Stimulated activated naive CD8-positive, alpha-beta T cell treated with anti-CD3 and anti-CD28 coated beads, Interleukin-15, amount 100 ng/mL, for 72 hours (primary cell): ENCODE measurements around the gene NEB.
"Not testable (repeated sequence)": the region's sequence is repeated elsewhere in the genome, so short reads cannot be mapped to it uniquely, and the experiment has no call there.

Source experiments
- ATAC-seq: fragments of 150-1000 bp; cut with Tn5 transposase; 2 replicates; pipeline ENCODE4 v1.10.0; 2021; ENCODE audit warnings: mild to moderate bottlenecking, moderate library complexity
- DNase-seq, 2 donors: peaks; one replicate each; pipeline ENCODE4 v3.0.0; 2021 to 2022
- H3K27ac Mint-ChIP-seq, 2 donors: one replicate each; pipeline ENCODE4 v1.8.0; 2022; ENCODE audit warnings: mild to moderate bottlenecking in 2 of 2, mixed read lengths in 2 of 2, moderate library complexity in 2 of 2
- H3K27me3 Mint-ChIP-seq: one replicate; pipeline ENCODE4 v1.8.0; 2022; ENCODE audit warnings: mixed read lengths
- H3K4me1 Mint-ChIP-seq: one replicate; pipeline ENCODE4 v1.8.0; 2022; ENCODE audit warnings: mild to moderate bottlenecking, mixed read lengths
- H3K4me3 Mint-ChIP-seq, 2 donors: one replicate each; pipeline ENCODE4 v1.8.0; 2022; ENCODE audit warnings: mild to moderate bottlenecking in 2 of 2, mixed read lengths in 2 of 2, moderate library complexity in 1 of 2
- H3K9me3 Mint-ChIP-seq, 2 donors: one replicate each; pipeline ENCODE4 v1.8.0; 2022; ENCODE audit warnings: mixed read lengths in 2 of 2

Gene NEB

DNA sequence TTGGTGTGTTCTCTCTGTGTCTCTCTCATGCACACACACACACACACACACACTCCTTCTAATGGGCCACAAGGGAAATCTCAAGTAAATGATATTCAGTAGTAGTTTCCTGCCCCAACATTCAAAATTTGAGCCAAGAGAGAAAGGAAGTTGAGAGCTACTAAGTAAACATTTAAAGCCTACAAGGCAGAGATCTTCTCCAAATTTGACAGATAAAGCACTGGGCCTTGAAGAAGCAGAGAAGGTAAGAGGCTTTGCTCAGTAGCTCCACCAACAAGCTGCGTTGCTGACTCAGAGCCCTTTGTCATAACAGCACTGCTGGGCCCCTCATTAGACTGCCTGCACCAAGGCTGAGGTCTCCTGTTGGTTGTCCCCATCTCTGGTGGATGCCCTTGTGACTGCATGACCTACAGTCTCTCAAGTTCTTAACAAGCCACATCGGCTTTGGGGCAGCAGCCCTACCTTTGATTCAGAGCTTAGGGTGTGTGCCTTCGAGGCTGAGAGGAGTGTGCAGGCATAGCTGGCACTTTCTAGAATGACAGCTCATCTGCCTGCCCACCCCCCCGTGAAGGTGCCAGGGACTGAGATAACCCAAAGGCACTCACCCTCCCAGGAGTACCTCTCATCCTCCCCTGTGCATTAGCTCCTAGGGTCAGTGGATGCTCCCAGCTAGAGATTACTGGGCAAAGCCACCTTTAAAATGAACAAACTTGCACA, 32.3 kb upstream of the NEB start:
- Mint-ChIP-seq H3K27ac (no peak overlapping the region), H3K4me3 (no peak overlapping the region), H3K9me3 (peaks cover 8 to 10% of the 10 kb centered on the region in 2 donors), H3K27me3 (no peaks in the 10 kb centered on the region), H3K4me1 (no peaks in the 10 kb centered on the region)
- peak; percentile 74 for ATAC-seq
- DNase-seq, result peak in 1 of 2 donors; percentile 12

- no peak overlapping the region for H3K27ac Mint-ChIP-seq
- H3K27me3 Mint-ChIP-seq, result no peaks in the 10 kb centered on the region
- DNase-seq (no peak), ATAC-seq (peak; percentile 12)
- no peak overlapping the region for H3K4me3 Mint-ChIP-seq
- H3K4me1 Mint-ChIP-seq, result no peaks in the 10 kb centered on the region
- peaks cover 8 to 10% of the 10 kb centered on the region in 2 donors for H3K9me3 Mint-ChIP-seq
Measured at GRCh38 chr2:151765760-151766410, 31.6 kb upstream of the NEB start.

DNA sequence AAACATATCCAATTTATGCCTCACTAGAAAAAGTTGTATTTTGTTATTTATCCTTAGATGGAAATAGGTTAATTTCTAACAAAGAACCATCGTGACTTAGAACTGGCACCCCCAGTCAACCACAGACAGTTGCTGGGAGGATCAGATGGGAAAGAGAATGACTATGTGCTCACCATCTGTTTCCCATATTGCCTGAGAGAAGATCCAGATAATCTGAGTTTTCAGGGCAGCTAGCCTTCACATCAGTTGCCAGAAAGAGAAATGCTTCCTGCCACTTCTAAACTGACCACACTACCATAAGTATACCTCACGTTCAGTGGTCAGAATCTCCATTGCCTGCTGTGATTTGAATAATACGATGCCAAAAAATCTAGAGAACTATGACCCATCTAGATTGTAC, 28.4 kb upstream of the NEB start:
- H3K27ac Mint-ChIP-seq, result no peak overlapping the region

GRCh38 chr2:151761687-151762086, 27.4 kb upstream of the NEB start:
- Mint-ChIP-seq H3K9me3 (no peaks in the 10 kb centered on the region), H3K27ac (no peak overlapping the region), H3K4me3 (no peak overlapping the region), H3K4me1 (no peaks in the 10 kb centered on the region), H3K27me3 (no peaks in the 10 kb centered on the region)
- DNase-seq (no peak), ATAC-seq (no peak)

More for the DNA sequence above, 28.4 kb upstream of the NEB start:
- H3K4me3 Mint-ChIP-seq, result no peak overlapping the region
- ATAC-seq, result no peak
- H3K27me3 Mint-ChIP-seq, result no peaks in the 10 kb centered on the region
- H3K9me3 Mint-ChIP-seq, result no peaks in the 10 kb centered on the region
- no peak for DNase-seq
- H3K4me1 Mint-ChIP-seq, result no peaks in the 10 kb centered on the region

GRCh38 chr2:151761193-151761592, 26.9 kb upstream of the NEB start:
- Mint-ChIP-seq H3K4me1 (no peaks in the 10 kb centered on the region), H3K9me3 (no peaks in the 10 kb centered on the region), H3K27ac (no peak overlapping the region), H3K27me3 (no peaks in the 10 kb centered on the region), H3K4me3 (no peak overlapping the region)
- DNase-seq (no peak), ATAC-seq (no peak)

GRCh38 chr2:151760139-151760650, 25.9 kb upstream of the NEB start:
- Mint-ChIP-seq H3K27ac (peak overlapping the region; percentile 3), H3K4me1 (no peaks in the 10 kb centered on the region), H3K27me3 (no peaks in the 10 kb centered on the region), H3K9me3 (no peaks in the 10 kb centered on the region), H3K4me3 (no peak overlapping the region)
- ATAC-seq (no peak), DNase-seq (no peak)

GRCh38 chr2:151758744-151759143, 24.5 kb upstream of the NEB start:
- DNase-seq, result no peak
- Mint-ChIP-seq H3K4me1 (no peaks in the 10 kb centered on the region), H3K27ac (no peak overlapping the region), H3K9me3 (no peaks in the 10 kb centered on the region), H3K27me3 (no peaks in the 10 kb centered on the region), H3K4me3 (no peak overlapping the region)
- ATAC-seq, result no peak

- ATAC-seq (no peak), DNase-seq (no peak)
- Mint-ChIP-seq H3K4me1 (no peaks in the 10 kb centered on the region), H3K27ac (no peak overlapping the region), H3K27me3 (no peaks in the 10 kb centered on the region), H3K9me3 (no peaks in the 10 kb centered on the region), H3K4me3 (no peak overlapping the region)
Measured at GRCh38 chr2:151757861-151758260, 23.6 kb upstream of the NEB start.

DNA sequence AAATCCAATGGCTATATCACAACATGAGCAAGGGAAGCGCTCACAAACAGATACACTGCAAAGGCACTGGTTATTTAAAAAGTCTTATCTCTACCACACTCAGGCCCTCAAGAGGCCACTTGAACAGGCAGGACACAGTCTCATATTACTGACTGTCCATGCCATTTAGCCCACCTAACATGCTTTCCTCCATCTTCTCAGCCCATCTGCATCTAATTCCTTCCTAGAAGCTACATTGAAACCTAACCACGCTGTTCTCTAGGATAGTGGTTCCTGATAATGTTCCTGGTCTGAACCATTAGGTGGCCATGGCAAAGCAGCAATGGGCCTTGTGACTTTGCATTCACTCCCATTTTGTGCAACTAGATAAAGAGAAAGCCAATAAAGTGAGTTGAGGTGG, 22.5 kb upstream of the NEB start:
- ATAC-seq (no peak), DNase-seq (no peak)
- Mint-ChIP-seq H3K4me3 (no peak overlapping the region), H3K9me3 (no peaks in the 10 kb centered on the region), H3K27ac (no peak overlapping the region), H3K4me1 (no peaks in the 10 kb centered on the region), H3K27me3 (no peaks in the 10 kb centered on the region)

DNA sequence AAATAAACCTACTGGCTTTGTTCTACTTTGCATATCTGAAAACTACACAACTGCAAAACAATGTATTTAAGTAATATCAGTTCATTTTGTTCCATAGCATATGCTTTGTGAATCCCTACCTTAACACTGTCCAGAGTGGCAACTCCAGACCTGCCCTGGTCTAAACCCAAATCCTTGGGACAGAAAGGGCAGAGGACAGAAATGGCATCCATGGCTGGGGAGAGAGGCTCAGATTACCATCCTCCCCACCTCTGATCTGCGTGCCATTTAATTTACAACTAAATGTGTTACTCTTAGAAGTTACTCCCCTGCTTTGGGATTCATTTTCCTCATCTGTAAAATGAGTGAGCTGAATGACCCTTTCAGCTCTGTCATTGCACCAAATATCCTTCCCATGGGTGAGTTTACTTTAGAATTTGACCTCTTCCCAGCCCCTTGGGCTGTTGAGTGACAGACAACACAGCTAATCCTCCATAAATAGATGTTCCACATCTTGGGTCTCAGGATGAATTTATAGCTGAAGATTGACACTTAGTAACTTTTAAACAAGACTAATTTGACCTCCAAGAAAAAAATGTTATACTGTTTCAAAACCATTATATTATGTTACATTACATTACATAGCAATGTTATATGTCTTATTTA, 20.1 kb upstream of the NEB start:
- Mint-ChIP-seq H3K9me3 (no peaks in the 10 kb centered on the region), H3K4me1 (no peaks in the 10 kb centered on the region), H3K4me3 (no peak overlapping the region), H3K27me3 (no peaks in the 10 kb centered on the region), H3K27ac (no peak overlapping the region)
- no peak for DNase-seq
- ATAC-seq, result no peak

- Mint-ChIP-seq H3K27ac (no peak overlapping the region), H3K4me3 (no peak overlapping the region), H3K27me3 (no peaks in the 10 kb centered on the region), H3K9me3 (no peaks in the 10 kb centered on the region), H3K4me1 (no peaks in the 10 kb centered on the region)
- no peak for DNase-seq
- no peak for ATAC-seq
Measured at GRCh38 chr2:151753540-151753939, 19.3 kb upstream of the NEB start.

DNA sequence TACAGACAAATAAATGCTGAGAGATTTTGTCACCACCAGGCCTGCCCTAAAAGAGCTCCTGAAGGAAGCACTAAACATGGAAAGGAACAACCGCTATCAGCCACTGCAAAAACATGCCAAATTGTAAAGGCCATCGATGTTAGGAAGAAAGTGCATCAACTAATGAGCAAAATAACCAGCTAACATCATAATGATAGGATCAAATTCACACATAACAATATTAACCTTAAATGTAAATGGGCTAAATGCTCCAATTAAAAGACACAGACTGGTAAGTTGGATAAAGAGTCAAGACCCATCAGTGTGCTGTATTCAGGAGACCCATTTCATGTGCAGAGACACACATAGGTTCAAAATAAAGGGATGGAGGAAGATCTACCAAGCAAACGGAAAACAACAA, 11.0 kb upstream of the NEB start:
- H3K4me3 Mint-ChIP-seq, H3K4me1 Mint-ChIP-seq, H3K27me3 Mint-ChIP-seq, ATAC-seq, DNase-seq, H3K27ac Mint-ChIP-seq: not testable (repeated sequence)
- peaks cover 15 to 17% of the 10 kb centered on the region in 2 donors for H3K9me3 Mint-ChIP-seq

DNA sequence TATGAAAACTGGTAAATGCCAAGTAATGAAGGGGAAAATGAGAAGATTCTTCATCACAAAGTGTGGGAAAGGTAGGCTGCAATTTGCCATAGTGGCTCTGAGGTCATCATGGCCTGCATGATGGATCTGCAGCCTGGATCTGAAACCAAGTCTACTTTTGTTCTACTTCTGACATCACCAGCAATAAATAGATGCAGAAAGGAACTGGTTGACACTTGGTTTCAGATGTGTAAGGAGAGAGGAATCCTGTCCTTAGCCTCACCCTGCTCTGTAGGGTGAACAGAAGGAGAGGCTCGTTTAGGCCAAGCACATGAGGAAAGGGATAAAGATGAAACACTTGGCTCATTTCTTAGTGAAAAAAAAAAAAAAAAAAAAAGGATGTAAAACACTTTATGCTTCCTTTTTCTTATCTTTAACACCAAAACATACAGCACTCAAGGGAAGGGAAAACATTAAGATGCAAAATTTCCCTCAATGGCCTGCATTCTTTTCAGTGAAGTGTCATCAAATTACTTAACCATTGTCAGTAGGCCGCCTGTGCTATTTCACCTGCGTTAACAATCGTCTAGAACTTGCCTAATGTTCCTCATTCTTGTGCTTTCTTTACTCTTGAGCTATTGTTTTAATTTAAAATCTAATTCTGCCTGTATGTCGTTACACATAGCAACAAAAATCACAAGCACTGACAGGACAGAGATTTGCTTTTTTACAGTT, 3.9 kb downstream of the NEB start:
- Mint-ChIP-seq H3K4me3 (no peak overlapping the region), H3K27ac (no peak overlapping the region), H3K27me3 (no peaks in the 10 kb centered on the region), H3K9me3 (no peaks in the 10 kb centered on the region), H3K4me1 (no peaks in the 10 kb centered on the region)
- DNase-seq (no peak), ATAC-seq (no peak)

DNA sequence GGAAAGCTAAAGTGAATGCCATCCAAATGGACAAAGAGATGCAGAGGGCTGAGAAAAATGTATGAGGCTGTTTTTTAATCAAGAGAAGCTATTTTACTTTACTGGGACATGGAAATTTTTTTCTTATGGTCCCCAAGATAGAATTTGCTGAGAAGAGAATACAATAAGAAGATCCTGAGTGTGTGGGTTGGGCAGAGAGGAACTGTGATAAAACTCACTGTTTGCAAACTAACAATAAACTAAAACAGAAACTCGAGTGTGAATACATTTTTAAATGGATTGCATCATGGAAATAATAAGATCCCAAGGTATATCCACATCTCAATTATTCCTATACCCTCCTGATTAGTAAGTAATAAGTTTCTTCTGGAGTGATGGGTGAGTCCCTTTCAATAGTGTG, 4.4 kb downstream of the NEB start:
- Mint-ChIP-seq H3K4me1 (no peaks in the 10 kb centered on the region), H3K27me3 (no peaks in the 10 kb centered on the region), H3K4me3 (no peak overlapping the region), H3K27ac (no peak overlapping the region), H3K9me3 (no peaks in the 10 kb centered on the region)
- DNase-seq (no peak), ATAC-seq (no peak)

DNA sequence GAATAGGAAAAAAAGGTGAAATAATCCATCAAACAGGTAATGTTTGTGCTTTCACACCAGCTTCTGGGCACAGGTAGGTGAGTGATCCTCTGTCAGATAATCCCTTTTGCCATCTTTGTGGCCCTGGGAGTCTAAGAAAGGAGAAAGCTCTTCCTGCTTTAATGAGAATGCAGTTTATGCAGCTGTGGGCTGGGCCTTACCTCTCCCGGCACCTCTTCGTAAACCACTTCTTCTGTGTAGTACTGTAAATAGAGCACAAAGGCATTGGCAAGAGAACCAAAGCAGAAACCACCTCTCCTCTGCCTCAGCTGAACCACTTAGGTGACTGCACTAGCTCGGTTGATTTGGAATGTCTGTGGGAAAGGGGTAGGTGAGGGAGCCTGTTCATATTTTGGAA, 4.9 kb downstream of the NEB start:
- no peaks in the 10 kb centered on the region for H3K27me3 Mint-ChIP-seq
- no peak overlapping the region for H3K27ac Mint-ChIP-seq
- DNase-seq (no peak), ATAC-seq (no peak)
- H3K4me3 Mint-ChIP-seq, result no peak overlapping the region
- no peaks in the 10 kb centered on the region for H3K9me3 Mint-ChIP-seq
- H3K4me1 Mint-ChIP-seq, result no peaks in the 10 kb centered on the region
